Endothelial cell of umbilical vein (primary cell): ENCODE results near the gene B3GALT4. TPM values are rescaled to one million over a fixed set of nuclear protein-coding genes. Genes with fewer than 3 reads are reported as not detected.
A peak's percentile ranks its signal among the peaks of the same experiment; 100 is the strongest.

Experiments used
- BruUV-seq: library from RNA; stranded (reverse); fragments of 400-500 nt; replicated peaks from 2 replicates; lab custom pipeline; 2021; lab: Mats Ljungman, UMichigan
- CTCF ChIA-PET: fragments of 300-600, 350-600 bp; sonication (Branson Sonifier 250); formaldehyde crosslinking; loops from one replicate; lab custom pipeline; 2021; ENCODE audit warnings: antibody characterized with exemption, inconsistent platforms; lab: Charles Lee
- POLR2A ChIA-PET: fragments of 300-600, 350-600 bp; sonication (Branson Sonifier 250); formaldehyde crosslinking; loops from one replicate; lab custom pipeline; 2021; ENCODE audit warnings: antibody characterized with exemption, inconsistent platforms; lab: Charles Lee
- DNase-seq: peaks from one replicate; pipeline ENCODE4 v3.0.0-alpha.2; 2011; ENCODE audit warnings: low read depth, low spot score
- FAIRE-seq: peaks from 2 replicates; lab custom pipeline; 2011; peaks lifted over from hg19 to GRCh38; lab: Jason Lieb, UNC
- H2AFZ ChIP-seq: 2 replicates; pipeline ENCODE4 v1.6.0; 2012; ENCODE audit warnings: low read depth, low read length, control low read depth, inconsistent platforms
- H3K27ac ChIP-seq: 2 replicates; pipeline ENCODE4 v1.5.1; 2011; ENCODE audit warnings: low read depth, mild to moderate bottlenecking, control low read depth, low read length, moderate library complexity; ENCODE audit not compliant: insufficient read depth
- H3K27me3 ChIP-seq, 2 experiments: 2 replicates each; pipeline versions ENCODE4 v1.6.0 to v1.6.1; 2011; ENCODE audit warnings: low read length in 2 of 2, mixed read lengths in 1 of 2; ENCODE audit not compliant: control insufficient read depth in 2 of 2, insufficient read depth in 2 of 2
- H3K36me3 ChIP-seq, 2 experiments: 2 replicates in 1 of 2; 3 replicates in 1 of 2; pipeline ENCODE4 v1.5.1; 2011; ENCODE audit warnings: low read length in 2 of 2, mild to moderate bottlenecking in 1 of 2, moderate library complexity in 1 of 2; ENCODE audit not compliant: control insufficient read depth in 2 of 2, insufficient read depth in 2 of 2; ENCODE audit errors: extremely low read depth in 1 of 2
- H3K4me1 ChIP-seq: 3 replicates; pipeline ENCODE4 v1.5.1; 2011; ENCODE audit warnings: mild to moderate bottlenecking, low read length; ENCODE audit not compliant: control insufficient read depth, insufficient read depth; ENCODE audit errors: extremely low read depth
- H3K4me2 ChIP-seq: 2 replicates; pipeline ENCODE4 v1.6.1; 2011; ENCODE audit warnings: low read length, control low read depth, mixed read lengths; ENCODE audit not compliant: insufficient read depth
- H3K4me3 ChIP-seq, 3 experiments: fragments of 200-600 bp in 1 of 3; sonication (generic), shearing (Covaris generic) in 1 of 3; replicated peaks in 1 of 3; 2 replicates each; pipeline ENCODE4 v1.5.1; 2011 to 2016; ENCODE audit warnings: control low read depth in 3 of 3, low read length in 3 of 3, mild to moderate bottlenecking in 2 of 3, inconsistent platforms in 1 of 3, low read depth in 1 of 3, moderate library complexity in 1 of 3; ENCODE audit not compliant: insufficient read depth in 1 of 3
- H3K79me2 ChIP-seq: 2 replicates; pipeline ENCODE4 v1.6.0; 2012; ENCODE audit warnings: low read length, inconsistent platforms; ENCODE audit not compliant: control insufficient read depth, insufficient read depth
- H3K9ac ChIP-seq: replicated peaks from 2 replicates; pipeline ENCODE3; 2011; ENCODE audit warnings: low read length, control low read depth; ENCODE audit not compliant: insufficient read depth; ENCODE audit errors: extremely low read depth
- H3K9me1 ChIP-seq: replicated peaks from 3 replicates; pipeline ENCODE4 v1.6.0; 2011; ENCODE audit warnings: mild to moderate bottlenecking, low read length; ENCODE audit not compliant: control insufficient read depth, insufficient read depth; ENCODE audit errors: extremely low read depth
- H3K9me3 ChIP-seq: replicated peaks from 2 replicates; pipeline ENCODE4 v1.5.1; 2012; ENCODE audit warnings: low read length, inconsistent platforms; ENCODE audit not compliant: control insufficient read depth, insufficient read depth
- H4K20me1 ChIP-seq: replicated peaks from 2 replicates; pipeline ENCODE3; 2011; ENCODE audit warnings: mild to moderate bottlenecking, low read length; ENCODE audit not compliant: control insufficient read depth, insufficient read depth; ENCODE audit errors: extremely low read depth
- FOS ChIP-seq: IDR thresholded peaks from 2 replicates; pipeline ENCODE4 v1.6.1; 2011; ENCODE audit warnings: mild to moderate bottlenecking, low read length, moderate library complexity, borderline replicate concordance; ENCODE audit not compliant: insufficient read depth
- GATA2 ChIP-seq: IDR thresholded peaks from 2 replicates; pipeline ENCODE4 v1.7.0; 2011; ENCODE audit warnings: low read depth, mild to moderate bottlenecking, moderate library complexity, mixed read lengths, low read length; ENCODE audit not compliant: insufficient read length, insufficient read depth
- JUN ChIP-seq: IDR thresholded peaks from 2 replicates; pipeline ENCODE4 v1.6.1; 2011; ENCODE audit warnings: borderline replicate concordance, low read depth; ENCODE audit not compliant: insufficient read length, insufficient read depth
- MAX ChIP-seq: IDR thresholded peaks from 2 replicates; pipeline ENCODE4 v1.6.1; 2011; ENCODE audit not compliant: insufficient read depth, insufficient read length
- MYC ChIP-seq: IDR thresholded peaks from one replicate; pipeline ENCODE4 v1.6.1; 2011; ENCODE audit warnings: mild to moderate bottlenecking, low read depth, low read length
- POLR2A ChIP-seq: IDR thresholded peaks from 2 replicates; pipeline ENCODE4 v1.6.1; 2012; ENCODE audit warnings: low read depth, mild to moderate bottlenecking, control low read depth, low read length
- POLR2AphosphoS5 ChIP-seq: IDR thresholded peaks from 2 replicates; pipeline ENCODE4 v1.6.1; 2012; ENCODE audit warnings: low read depth, mild to moderate bottlenecking, control low read depth, low read length, moderate library complexity; ENCODE audit not compliant: insufficient read depth
- dilution Hi-C: fragments of 300-500 bp; cut with MboI; formaldehyde crosslinking; loops from one replicate; pipeline ENCODE4 v1.15.0; 2019; ENCODE audit warnings: low sequenced_read_pairs; ENCODE audit not compliant: extremely low pct_ligation_motif_present
- intact Hi-C: fragments of 100-400 bp; cut with micrococcal nuclease; formaldehyde crosslinking; loops from one replicate; pipeline ENCODE4 v1.10.0; 2022
- polyA plus RNA-seq, 4 experiments: library from polyadenylated mRNA; depleted of rRNA in 3 of 4; stranded (reverse) in 3 of 4; unstranded in 1 of 4; fragments of >200 nt; gene quantifications; 2 replicates each; pipeline versions ENCODE4 v1.2.1 to v1.2.3, GENCODE V29; 2011 to 2012; ENCODE audit warnings: missing spikeins in 1 of 4
- total RNA-seq: library from RNA; stranded (reverse); gene quantifications from 2 replicates; pipeline ENCODE4 v1.2.3, GENCODE V29; 2021
- TF ChIP-seq, protein P1 (sequence below), 2 donors: IDR thresholded peaks; 1 replicate in 1 of 2; 2 replicates in 1 of 2; pipeline ENCODE4 v1.5.1; 2011; ENCODE audit warnings: low read length in 2 of 2, mild to moderate bottlenecking in 2 of 2, moderate library complexity in 2 of 2, control low read depth in 1 of 2, inconsistent platforms in 1 of 2, low read depth in 1 of 2; ENCODE audit not compliant: insufficient read depth in 1 of 2; ENCODE audit errors: extremely low read depth in 1 of 2

The B3GALT4 gene
- total and polyA plus RNA-seq, 2 donors (not counting 3 experiments of a cell fraction or from before 2014, with no cell fraction given) = 4.5 to 5.6 TPM

DNA sequence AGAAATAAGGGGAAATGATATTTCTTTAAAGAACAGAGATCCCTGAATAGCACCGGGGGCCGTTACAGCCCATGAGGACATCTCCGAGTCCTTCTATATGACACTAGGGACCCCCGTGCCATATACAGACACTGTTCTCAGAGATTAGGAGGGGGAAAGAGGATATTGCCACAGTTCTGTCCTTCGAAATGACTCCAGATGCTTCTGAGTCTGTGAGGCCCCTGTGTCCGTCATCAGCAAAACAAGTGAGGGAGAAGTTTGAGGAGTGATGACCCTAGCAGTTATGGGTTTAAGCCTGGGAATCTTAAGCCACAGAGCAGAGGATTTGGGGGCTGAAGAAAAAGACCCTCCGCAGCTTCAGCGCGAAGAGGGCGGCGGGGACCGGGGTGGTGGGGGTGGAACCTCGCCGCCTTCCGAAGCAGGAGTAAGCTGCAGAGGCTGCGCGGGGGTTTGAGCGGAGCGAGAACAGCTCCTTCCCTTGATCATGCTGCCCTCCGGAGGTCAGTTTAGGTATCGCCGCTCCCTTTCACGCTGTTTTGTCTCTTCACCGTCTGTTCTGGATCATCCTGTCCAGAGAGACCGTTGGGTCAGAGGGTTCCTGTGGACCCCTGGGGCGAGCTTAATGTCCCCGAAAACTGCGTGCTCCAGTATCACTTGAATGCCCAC, 28.8 kb upstream of the B3GALT4 start:
- Histone ChIP-seq H3K27ac (peak overlapping the region; percentile 64), H3K27me3 (peaks cover 2 to 6% of the 10 kb centered on the region in 2 experiments), H3K9ac (peak overlapping the region; percentile 57), H3K9me3 (no peaks in the 10 kb centered on the region), H3K4me3 (peak overlapping the region; percentile 13 to 51 (median 33)), H2AFZ (peak overlapping the region; percentile 81), H3K4me1 (peaks cover 23% of the 10 kb centered on the region), H4K20me1 (no peaks in the 10 kb centered on the region), H3K4me2 (peak overlapping the region; percentile 91), H3K9me1 (no peaks in the 10 kb centered on the region), H3K36me3 (peaks cover 0 to 2% of the 10 kb centered on the region in 2 experiments), H3K79me2 (no peaks in the 10 kb centered on the region)
- FAIRE-seq = peak; percentile 86
- peak; percentile 89 for DNase-seq
- intact Hi-C loops (loop anchor here (1.0 to 10.0 kb wide), 5 partner anchors 40 to 363 kb away; partner anchors contain the start of gene RING1), dilution Hi-C loops (no loop called here)
- ChIA-PET CTCF (interaction anchor here (0.6 to 4.5 kb wide), 56 partner anchors 11 to 1751 kb away, joined by 3 to 99 read pairs (median 5); partner anchors contain the start of genes BRD2, HLA-DPA1, HLA-DPB1 and HSD17B8), POLR2A (interaction anchor here (0.6 to 2.7 kb wide), 5 partner anchors 24 to 276 kb away, joined by 3 to 12 read pairs (median 7); partner anchors contain the start of genes HSD17B8, RING1, RPS18 and VPS52)
- no TSS peak for BruUV-seq
- no peak for TF ChIP-seq MAX
- no peak for TF ChIP-seq POLR2AphosphoS5
- no peak for TF ChIP-seq FOS
- TF ChIP-seq MYC = no peak
- no peak for TF ChIP-seq GATA2
- no peak for TF ChIP-seq JUN
- TF ChIP-seq, protein P1, sequence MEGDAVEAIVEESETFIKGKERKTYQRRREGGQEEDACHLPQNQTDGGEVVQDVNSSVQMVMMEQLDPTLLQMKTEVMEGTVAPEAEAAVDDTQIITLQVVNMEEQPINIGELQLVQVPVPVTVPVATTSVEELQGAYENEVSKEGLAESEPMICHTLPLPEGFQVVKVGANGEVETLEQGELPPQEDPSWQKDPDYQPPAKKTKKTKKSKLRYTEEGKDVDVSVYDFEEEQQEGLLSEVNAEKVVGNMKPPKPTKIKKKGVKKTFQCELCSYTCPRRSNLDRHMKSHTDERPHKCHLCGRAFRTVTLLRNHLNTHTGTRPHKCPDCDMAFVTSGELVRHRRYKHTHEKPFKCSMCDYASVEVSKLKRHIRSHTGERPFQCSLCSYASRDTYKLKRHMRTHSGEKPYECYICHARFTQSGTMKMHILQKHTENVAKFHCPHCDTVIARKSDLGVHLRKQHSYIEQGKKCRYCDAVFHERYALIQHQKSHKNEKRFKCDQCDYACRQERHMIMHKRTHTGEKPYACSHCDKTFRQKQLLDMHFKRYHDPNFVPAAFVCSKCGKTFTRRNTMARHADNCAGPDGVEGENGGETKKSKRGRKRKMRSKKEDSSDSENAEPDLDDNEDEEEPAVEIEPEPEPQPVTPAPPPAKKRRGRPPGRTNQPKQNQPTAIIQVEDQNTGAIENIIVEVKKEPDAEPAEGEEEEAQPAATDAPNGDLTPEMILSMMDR (IDR thresholded peaks at IDR 0.05; ENCODE audit: extremely low read depth in 1 of 2, insufficient read depth in 1 of 2, low read depth in 1 of 2, low read length in 2 of 2) = peak; percentile 81 to 93
- TF ChIP-seq POLR2A = no peak
